Loucy (cell line): ENCODE measurements around the gene TMEM63A.
"Not testable (repeated sequence)": the region's sequence is repeated elsewhere in the genome, so short reads cannot be mapped to it uniquely, and the experiment has no call there.

Experiments
- CTCF ChIP-seq: fragments of 200-600 bp; sonication (generic); conservative IDR thresholded peaks from 2 replicates; pipeline ENCODE4 v1.5.1; 2014; ENCODE audit warnings: mild to moderate bottlenecking, antibody characterized with exemption, low read length
- EZH2phosphoT487 ChIP-seq: fragments of 200-600 bp; IDR thresholded peaks from 2 replicates; pipeline ENCODE4 v1.6.1; 2018; ENCODE audit warnings: antibody characterized with exemption, mild to moderate bottlenecking, moderate library complexity, borderline replicate concordance

- not testable (repeated sequence) for TF ChIP-seq CTCF, EZH2phosphoT487
These were observed 67.1 kb downstream of the TMEM63A start for GRCh38 chr1:225815090-225815489.
